NB4 (cell line): ENCODE measurements around the gene SGCD.

Source experiments
- DNase-seq: peaks from one replicate; pipeline ENCODE4 v3.0.0; 2010; ENCODE audit warnings: low read depth
- H3K4me3 ChIP-seq: one replicate; pipeline ENCODE4 v1.5.1; 2011; ENCODE audit warnings: mild to moderate bottlenecking, low read depth, low read length, moderate library complexity
- MAX ChIP-seq: IDR thresholded peaks from 2 replicates; pipeline ENCODE4 v1.6.1; 2011; ENCODE audit warnings: low read depth, low read length
- MYC ChIP-seq: IDR thresholded peaks from 2 replicates; pipeline ENCODE4 v1.6.1; 2011; ENCODE audit warnings: low read depth, low read length
- POLR2A ChIP-seq: IDR thresholded peaks from 2 replicates; pipeline ENCODE4 v1.6.1; 2011; ENCODE audit warnings: mild to moderate bottlenecking; ENCODE audit not compliant: insufficient read length; ENCODE audit errors: extremely low read depth
- TF ChIP-seq, protein P1 (sequence below): IDR thresholded peaks from one replicate; pipeline ENCODE4 v1.5.1; 2012; ENCODE audit warnings: low read depth, low read length

SGCD gene

GRCh38 chr5:156396830-156397081, 69.8 kb downstream of the SGCD start:
- no peak overlapping the region for H3K4me3 ChIP-seq
- TF ChIP-seq POLR2A (no peak), MYC (no peak), MAX (no peak)
- TF ChIP-seq, protein P1, sequence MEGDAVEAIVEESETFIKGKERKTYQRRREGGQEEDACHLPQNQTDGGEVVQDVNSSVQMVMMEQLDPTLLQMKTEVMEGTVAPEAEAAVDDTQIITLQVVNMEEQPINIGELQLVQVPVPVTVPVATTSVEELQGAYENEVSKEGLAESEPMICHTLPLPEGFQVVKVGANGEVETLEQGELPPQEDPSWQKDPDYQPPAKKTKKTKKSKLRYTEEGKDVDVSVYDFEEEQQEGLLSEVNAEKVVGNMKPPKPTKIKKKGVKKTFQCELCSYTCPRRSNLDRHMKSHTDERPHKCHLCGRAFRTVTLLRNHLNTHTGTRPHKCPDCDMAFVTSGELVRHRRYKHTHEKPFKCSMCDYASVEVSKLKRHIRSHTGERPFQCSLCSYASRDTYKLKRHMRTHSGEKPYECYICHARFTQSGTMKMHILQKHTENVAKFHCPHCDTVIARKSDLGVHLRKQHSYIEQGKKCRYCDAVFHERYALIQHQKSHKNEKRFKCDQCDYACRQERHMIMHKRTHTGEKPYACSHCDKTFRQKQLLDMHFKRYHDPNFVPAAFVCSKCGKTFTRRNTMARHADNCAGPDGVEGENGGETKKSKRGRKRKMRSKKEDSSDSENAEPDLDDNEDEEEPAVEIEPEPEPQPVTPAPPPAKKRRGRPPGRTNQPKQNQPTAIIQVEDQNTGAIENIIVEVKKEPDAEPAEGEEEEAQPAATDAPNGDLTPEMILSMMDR, result no peak
- no peak for DNase-seq

DNA sequence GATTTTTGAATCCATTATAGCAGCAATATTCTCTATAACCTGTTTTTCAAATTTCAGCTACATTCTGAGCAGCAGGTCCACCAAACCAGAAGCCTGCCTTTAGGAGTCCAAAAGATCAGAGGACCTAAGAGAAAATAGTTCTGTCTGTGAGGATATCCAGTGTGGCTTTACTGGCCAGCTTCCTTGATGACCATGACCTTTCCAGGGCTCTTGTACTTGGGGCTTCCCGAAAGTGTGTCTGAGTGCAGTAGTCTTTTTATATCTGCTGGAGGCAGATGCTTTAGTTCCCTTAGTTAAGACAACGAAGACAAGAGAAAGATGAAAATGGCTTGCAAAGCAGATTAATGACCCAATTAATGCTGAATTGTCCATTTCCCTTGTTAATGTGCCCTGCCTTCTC, 72.4 kb downstream of the SGCD start:
- no peak for DNase-seq
- no peak overlapping the region for H3K4me3 ChIP-seq
- TF ChIP-seq, protein P1, result no peak

DNA sequence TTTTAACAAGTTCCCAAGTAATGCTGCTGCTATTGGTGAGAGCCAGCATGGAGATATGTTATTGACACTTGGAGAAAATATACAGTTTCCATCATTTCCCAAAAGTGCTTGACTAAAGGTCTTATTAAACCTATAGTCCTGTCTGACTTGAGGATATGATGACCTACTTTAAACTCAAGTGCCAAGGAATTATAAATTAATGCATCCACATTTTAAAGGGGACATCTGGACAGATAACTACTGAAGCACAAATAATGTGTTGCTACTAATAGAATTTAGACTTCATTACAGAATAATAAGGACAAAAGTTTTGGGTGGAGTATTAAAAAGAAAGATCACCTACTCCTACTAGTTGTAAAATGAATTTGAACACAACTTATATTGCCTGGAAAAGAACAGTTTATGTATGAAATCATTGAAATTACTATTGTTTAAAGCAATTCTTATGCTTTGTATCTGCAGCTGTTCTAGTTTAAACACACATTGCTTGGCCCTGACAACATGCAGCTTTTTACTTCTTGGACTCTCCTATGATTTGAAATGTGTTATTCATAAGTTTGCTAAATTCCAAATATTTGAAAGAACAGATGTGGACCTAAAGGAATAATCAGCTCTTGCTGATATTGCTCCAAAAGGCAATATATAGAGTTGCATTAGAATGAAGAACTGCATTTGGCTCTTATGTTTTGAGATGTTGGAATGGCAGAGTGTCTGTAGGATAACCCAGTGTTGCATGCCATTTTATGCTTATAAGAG, 73.4 kb downstream of the SGCD start:
- H3K4me3 ChIP-seq, result no peak overlapping the region
- no peak for DNase-seq
- no peak for TF ChIP-seq MYC
- TF ChIP-seq MAX, result no peak
- no peak for TF ChIP-seq POLR2A
- TF ChIP-seq, protein P1, result no peak

DNA sequence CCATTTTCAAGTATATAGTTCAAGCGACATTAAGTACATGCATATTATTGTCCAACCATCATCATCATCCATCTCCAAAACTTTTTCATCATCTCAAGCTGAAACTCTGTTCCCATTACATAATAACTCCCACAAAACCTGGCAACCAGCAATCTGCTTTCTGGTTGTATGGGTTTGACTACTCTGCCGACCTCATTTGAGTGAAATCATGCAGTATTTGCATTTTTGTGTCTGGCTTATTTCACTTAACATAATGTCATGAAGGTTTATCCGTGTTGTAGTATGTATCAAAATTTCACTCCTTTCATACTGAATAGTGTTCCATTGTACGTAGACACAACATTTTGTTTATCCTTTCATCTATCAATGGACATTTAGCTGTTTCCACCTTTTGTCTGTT, 74.8 kb downstream of the SGCD start:
- no peak for DNase-seq
- TF ChIP-seq POLR2A (no peak), MAX (no peak)
- TF ChIP-seq, protein P1, result no peak
- no peak overlapping the region for H3K4me3 ChIP-seq

DNA sequence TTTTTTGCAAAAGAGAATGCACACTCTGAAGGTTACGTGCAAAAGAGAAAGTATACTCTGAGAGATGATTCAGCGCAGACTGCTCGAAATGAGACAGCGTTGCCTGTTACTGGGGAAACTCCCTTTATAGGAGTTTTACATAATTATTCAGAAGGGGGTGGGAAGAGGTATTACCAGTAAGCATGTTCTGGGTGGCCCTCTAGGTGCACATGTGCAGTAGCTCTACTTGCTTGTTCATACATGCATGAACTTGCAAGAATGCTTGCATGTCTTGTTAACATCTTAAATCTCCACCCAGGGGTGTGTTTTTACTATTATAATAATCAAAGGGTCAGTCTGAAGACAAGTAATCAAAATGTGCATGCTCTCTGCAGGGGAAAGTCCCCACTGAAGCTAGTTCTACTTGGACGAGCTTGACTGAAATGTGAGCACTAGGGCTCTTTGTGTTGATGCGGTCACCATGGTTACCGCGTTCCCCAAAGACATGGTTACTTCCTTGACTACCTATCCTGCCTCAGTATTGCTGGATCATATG, 75.5 kb downstream of the SGCD start:
- TF ChIP-seq MYC (no peak), MAX (no peak), POLR2A (no peak)
- TF ChIP-seq, protein P1, result no peak
- no peak overlapping the region for H3K4me3 ChIP-seq
- DNase-seq, result no peak

DNA sequence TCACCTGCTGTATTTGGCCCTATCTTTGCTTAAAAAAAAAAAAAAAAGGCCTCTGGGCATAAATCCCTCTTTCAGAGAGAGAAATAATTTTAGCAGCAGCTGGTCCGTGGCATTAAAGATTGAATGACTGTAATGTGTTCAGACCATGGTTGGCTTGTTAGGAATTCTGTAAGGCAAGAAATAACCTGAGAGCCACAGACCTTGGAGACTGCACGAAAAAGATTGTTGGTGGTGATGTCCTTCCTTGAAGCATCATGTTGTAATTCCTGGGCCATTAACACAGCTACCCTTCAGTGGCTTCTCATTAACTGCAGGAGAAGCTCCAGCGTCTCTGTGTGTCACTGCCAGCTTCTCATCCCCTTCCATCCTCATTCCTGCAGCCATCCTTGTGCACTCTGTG, 79.0 kb downstream of the SGCD start:
- TF ChIP-seq MAX (no peak), POLR2A (no peak), MYC (no peak)
- TF ChIP-seq, protein P1, result no peak
- H3K4me3 ChIP-seq, result no peak overlapping the region
- no peak for DNase-seq
